Kidney capillary endothelial cell (primary cell): Measurements from ENCODE around the gene TACC3.

Experiments used
- DNase-seq: peaks from one replicate; pipeline ENCODE4 v3.0.0-alpha.2; 2018; ENCODE audit warnings: low spot score

TACC3 gene

GRCh38 chr4:1746919-1747602 lies 25.7 kb downstream of the TACC3 start:
- no peak for DNase-seq

DNA sequence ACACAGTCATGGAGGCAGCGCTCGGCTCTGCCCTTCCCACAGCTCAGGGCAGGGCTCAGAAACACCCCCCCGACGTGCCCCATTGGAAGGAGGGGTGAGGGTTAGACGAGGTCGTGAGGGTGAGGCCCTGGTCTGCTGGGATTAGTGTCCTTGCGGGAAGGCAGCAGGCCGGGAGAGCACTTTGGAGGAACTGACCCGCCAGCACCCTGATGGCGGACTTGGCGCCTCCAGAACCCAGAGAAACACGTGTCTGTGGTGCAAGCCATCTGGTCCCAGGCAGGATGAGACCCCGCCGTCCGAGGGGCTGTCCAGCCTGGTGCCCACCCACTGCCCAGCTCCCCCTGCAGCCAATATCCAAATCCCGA lies 26.3 kb downstream of the TACC3 start:
- no peak for DNase-seq

GRCh38 chr4:1748465-1748995 lies 27.2 kb downstream of the TACC3 start:
- peak; percentile 75 for DNase-seq

- DNase-seq, result no peak
Measured at GRCh38 chr4:1749370-1749769, 28.0 kb downstream of the TACC3 start.

GRCh38 chr4:1749826-1750225 lies 28.5 kb downstream of the TACC3 start:
- no peak for DNase-seq

GRCh38 chr4:1750381-1751154 lies 29.2 kb downstream of the TACC3 start:
- no peak for DNase-seq

- DNase-seq, result no peak
Measured at GRCh38 chr4:1751155-1751918, 30.0 kb downstream of the TACC3 start.

- no peak for DNase-seq
Measured at GRCh38 chr4:1751919-1752283, 30.6 kb downstream of the TACC3 start.

GRCh38 chr4:1752284-1753041 lies 31.1 kb downstream of the TACC3 start:
- no peak for DNase-seq

- no peak for DNase-seq
Measured at GRCh38 chr4:1753294-1753696, 32.0 kb downstream of the TACC3 start.

DNA sequence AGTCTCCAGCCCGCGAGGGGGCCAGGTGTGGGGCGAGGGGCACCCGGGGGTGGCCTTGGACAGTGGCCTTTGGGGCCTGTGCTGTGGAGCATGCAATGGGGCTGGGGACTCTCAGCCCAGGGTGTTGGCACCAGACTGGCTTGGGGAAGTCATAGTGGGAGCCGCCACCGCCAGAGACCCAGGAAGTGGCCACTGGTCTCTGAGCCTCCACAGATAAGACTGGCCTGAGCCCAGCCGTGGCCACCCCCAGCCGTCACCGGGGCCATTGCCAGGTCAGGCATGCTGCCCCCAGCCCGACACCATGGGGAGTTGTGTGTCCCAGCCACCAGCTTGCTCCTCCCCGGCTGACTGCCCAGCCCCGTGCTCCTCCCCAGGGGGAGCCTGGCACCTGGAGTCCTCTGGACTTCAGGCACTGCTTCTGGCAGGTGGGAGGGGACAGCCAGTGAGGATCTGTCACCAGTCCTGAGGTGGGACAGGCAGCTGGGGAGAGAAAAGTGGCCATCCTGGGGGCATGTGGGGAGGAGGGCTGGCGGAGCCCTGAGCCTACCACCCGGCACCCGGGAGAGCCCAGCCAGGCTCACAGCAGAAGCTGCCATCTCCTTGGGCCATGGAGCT lies 32.5 kb downstream of the TACC3 start:
- no peak for DNase-seq

GRCh38 chr4:1754336-1754735 lies 33.0 kb downstream of the TACC3 start:
- no peak for DNase-seq

GRCh38 chr4:1755297-1755696 lies 34.0 kb downstream of the TACC3 start:
- DNase-seq, result no peak

- DNase-seq, result peak; percentile 29
Measured at GRCh38 chr4:1756079-1756478, 34.8 kb downstream of the TACC3 start.

- DNase-seq, result no peak
Measured at GRCh38 chr4:1756893-1757779, 35.8 kb downstream of the TACC3 start.

DNA sequence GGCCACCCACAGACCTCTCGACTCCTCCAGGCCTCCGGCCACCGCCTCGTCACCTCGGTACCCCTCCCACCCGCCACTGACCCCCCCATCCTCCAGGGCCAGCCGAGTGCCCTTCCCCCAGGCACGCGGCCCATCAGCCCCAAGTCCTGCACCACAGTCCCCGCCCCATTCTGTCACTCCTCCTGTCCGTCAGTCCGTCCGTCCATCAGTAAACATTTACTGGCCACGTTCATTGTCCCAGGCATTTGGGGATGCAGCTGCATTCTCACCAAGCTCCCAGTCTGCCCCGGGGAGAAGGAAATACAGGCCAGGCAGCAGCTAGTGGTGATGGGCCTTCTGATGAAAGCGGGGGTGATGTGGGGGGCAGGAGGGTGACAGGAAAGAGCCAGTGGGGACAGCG lies 36.5 kb downstream of the TACC3 start:
- DNase-seq, result no peak

GRCh38 chr4:1758306-1759121 lies 37.2 kb downstream of the TACC3 start:
- DNase-seq, result no peak

- no peak for DNase-seq
Measured at GRCh38 chr4:1759170-1759817, 38.0 kb downstream of the TACC3 start.

DNA sequence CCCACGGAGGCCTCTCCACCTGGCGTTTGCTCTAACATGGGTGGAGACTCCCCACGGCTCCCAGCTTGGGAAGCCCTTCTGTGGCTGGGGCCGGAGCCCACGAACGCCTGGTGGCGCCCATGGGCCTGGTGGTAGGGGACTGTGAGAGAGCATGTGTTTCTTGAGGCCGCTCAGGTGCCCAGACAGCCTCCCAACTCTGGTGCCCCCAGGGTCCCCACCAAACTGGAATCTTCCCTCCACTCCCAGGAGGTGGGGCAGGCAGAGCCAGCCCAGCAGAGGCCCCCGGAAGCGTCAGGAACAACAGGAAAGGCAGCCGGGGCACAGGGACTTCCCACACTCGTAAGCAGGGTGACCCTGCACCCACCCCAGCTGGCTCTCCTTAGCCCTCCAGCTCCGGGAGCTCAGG lies 38.5 kb downstream of the TACC3 start:
- DNase-seq, result no peak
